Measurements from ENCODE around the gene CCDC186.
A peak's percentile ranks its signal among the peaks of the same experiment; 100 is the strongest.

CCDC186 gene

GRCh38 chr10:114103284-114103683 is 70.7 kb downstream of the CCDC186 start:
- DNase-seq, result peak; percentile 38 to 60

DNA sequence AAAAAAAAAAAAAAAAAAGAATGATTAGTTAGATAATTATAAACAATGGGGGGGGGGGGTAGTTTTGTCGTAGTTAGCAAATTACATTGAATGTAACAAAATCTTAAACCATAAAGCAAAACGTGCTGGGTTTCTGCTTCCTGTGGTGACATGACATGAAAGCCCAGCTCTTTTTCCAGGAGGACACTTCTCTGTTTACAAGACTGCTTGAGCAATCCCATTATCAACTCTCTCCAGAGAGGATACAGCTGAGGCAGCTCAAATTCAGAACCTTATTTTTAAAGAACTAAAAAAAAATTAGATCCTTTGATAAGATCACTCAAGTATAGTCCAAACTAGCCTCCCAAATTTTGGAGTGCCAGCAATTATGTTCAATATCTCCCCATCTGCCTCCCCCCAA is 71.7 kb downstream of the CCDC186 start:
- no peak for DNase-seq

GRCh38 chr10:114100848-114101741 is 72.9 kb downstream of the CCDC186 start:
- DNase-seq, result no peak

GRCh38 chr10:114096864-114097263 is 77.1 kb downstream of the CCDC186 start:
- no peak for DNase-seq

DNA sequence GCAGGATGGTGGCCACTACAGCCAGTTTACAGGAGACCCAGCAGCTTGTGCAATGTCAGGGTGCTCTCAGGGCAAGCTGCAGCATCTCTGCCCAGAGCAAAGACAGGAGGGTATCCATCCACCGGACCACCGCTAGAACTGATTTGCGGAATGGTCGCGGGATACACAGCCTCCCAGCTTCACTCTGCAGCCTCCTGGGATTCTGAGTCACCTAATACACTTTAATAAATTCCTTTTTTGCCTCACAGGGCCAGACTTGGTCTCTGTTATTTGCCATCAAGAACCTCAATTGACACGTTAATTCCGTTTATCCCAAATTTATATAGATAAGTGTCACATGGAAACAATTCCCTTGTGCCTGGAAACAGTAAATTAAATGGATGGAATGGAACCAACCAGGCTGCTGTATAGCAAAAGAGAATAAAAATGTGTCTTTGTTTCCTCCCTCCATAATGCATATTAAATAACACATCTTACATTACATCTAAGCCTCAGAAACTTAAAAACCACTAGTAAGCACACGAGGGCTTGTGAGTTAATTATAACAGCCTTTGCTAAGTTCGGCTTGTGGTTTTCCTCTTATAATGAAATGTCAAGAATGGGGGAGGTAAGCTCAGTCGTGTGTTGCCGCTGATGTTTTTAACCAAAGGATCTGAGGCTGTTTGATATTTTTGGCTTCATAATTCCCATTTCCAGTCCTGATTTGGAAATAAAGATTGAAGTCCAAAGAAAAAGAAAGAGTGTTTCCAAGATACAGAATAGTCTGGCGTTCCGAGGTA is 78.3 kb downstream of the CCDC186 start:
- DNase-seq, result no peak

- DNase-seq, result no peak
Measured at GRCh38 chr10:114094795-114095194, 79.2 kb downstream of the CCDC186 start.

DNA sequence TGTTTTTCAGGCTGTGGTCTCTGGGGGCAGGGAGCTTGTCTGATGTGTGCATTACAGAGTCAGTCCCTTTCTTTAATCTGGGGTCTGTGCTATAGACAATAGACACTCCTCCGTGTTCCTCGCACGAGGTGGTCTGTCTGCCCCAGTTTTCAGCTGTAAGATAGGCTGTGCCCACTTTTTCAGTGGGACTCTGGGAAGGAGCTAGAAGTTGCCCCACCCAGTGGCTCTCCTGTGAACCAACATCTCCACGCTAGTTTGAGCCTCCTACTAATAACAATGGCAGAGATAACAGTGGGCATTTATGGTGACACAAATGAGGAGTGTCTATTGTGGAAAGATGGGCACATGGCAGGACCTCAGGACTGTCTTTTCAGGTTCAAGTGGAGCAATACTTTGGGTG is 86.3 kb downstream of the CCDC186 start:
- no peak for DNase-seq

- no peak for DNase-seq
Measured at GRCh38 chr10:114087255-114087654, 86.7 kb downstream of the CCDC186 start.

GRCh38 chr10:114084215-114084614 is 89.8 kb downstream of the CCDC186 start:
- no peak for DNase-seq

DNA sequence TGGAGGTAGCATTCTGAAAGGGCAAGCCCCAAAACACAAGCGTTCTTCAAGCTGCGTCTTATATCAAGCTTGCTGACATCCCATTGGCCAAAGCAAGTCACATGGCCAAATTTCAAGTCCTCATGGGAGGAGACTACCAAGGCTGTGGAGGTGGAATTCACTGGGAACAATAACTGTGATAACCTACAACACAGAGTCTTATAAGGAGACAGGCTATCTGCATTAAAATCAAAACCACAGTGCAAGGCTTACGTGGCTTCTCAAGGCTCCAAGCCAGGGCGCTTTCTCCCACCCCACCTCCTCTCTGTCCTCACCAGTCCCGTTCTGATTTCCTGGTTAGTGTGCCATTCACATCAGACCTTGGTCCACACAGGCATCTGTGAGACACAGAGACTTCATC is 91.0 kb downstream of the CCDC186 start:
- DNase-seq, result no peak

DNA sequence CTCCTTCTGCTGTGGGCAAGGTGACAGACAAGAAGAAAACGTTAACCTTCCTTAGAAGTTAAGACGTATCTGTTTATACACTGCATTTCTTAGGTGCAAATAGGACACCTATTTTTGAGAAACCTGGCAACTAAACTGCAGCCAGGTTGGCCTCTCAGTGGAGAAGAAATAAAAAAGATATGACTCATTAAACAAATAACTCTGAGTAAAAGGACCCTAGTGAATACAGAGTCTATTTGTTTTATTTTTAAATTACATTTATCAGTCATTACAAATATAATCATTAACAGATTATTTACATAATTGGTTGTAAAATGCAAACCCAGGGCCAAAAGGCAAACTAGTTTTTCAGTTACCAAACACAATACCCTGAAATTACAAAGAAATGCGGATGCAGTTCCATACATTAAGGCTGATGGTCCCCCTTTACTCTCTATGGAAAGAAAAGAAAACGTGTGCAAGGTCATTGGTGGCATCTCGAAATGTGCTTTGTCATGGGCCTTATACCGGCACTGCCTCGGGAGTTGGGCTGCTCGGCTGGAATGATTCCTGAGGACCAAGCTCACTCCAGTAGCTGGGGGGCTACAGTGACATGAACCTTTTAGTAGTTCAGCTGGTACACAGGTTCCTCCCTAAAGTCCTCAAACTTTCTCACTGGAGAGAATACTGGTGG is 92.0 kb downstream of the CCDC186 start:
- DNase-seq, result peak; percentile 13 to 38

- DNase-seq, result no peak
Measured at GRCh38 chr10:114079421-114079820, 94.6 kb downstream of the CCDC186 start.

DNA sequence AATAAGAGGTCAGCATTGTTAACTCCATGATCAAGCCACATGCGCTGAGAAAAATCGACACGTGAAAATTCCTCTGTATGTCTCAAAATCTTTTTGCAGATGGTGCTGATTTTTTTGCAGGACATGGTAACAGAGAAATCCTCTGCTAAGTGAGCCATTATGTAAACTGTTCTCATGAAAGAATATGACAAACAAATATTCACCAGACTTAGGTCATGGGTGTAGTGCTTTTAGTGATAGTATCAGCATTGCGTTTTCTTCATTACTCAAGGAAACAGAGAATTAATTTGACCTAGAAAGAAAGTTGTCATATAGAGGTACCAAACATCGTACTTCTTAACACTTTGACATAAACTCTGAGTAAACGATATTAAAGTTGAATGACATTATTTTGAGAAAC is 95.7 kb downstream of the CCDC186 start:
- DNase-seq, result no peak

DNA sequence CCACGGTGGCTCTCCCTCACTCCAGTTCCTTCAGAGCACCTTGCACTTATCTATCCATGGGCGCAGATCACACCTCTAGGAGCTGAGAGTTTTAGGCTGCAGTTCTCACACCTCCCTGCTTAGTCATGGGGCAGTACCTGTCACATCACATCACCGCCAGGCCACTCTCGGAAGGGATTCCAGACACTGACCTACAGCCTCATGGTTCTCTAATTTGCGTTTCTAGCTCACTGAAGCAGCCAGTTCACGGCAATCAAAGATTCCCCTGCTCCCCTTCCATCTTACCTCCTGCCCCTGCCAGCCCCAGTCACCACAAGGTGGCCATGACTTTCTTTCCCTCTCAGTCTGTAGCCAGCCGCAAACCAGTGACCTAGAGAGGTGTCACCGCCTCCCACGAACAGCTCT is 96.2 kb downstream of the CCDC186 start:
- no peak for DNase-seq

- no peak for DNase-seq
Measured at GRCh38 chr10:114077347-114077746, 96.7 kb downstream of the CCDC186 start.

GRCh38 chr10:114075093-114075492 is 98.9 kb downstream of the CCDC186 start:
- no peak for DNase-seq

DNA sequence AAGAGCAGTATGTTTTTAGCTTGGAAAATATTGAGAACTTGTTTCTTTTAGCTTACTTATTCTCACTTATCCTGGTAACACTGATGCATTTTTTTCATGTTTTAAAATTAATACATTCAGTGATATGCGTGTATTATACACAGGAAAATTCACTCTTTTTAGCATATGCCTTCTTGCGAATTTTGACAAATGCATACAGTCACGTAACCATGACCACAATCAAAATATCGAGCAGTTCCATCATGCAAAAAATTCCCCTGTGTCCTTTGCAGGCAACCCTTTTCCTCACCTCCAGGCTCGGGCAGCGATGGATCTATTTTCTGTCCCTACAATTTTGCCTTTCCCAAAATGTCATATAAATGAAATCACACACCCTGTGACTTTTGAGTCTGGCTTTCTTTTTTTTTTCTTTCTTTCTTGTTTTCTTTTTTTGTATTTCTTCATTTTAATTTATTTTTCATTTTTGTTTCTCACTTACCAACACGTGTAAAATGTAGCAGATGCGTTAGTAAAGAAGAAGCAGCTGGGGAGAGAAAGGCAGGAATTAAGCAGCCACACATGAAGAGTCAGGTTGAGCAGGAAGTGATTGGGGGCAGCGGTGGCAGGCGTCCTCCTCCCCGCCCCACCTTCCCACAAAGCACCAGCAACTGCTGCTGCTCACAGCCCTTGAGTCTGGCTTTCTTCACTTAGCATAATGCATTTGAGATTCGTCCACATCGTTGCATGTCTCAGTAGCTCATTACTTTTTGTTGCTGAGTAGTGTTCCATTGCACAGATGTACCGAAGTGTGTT is 100.4 kb downstream of the CCDC186 start:
- DNase-seq, result no peak

DNA sequence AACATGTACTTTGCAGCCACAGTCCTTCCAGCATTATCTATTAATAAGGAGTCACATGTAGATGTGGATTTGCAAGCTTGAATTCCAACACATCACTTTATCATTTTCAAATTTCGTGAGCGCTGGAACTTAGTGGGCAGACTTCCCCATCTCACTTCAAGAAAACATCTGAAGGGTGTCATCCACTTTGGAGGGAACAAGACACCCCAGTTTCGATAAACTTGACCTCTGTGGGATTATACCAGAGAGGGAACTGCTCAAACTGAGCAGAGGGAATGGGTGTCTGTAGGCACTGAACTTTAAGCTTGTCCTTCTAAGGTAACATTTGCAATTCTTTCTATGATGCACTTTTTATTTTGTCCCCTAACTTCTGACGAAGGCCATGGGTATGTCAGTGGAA is 102.8 kb downstream of the CCDC186 start:
- DNase-seq, result no peak

Measured in NCI-H526 (cell line).